GM21528 (cell line): Measurements from ENCODE around the gene MUC5AC.
"Not testable (repeated sequence)": the region's sequence is repeated elsewhere in the genome, so short reads cannot be mapped to it uniquely, and the experiment has no call there.

Experiments used
- ATAC-seq: cut with Tn5 transposase; IDR thresholded peaks from one replicate; pipeline ENCODE4 v1.9.1; 2021; ENCODE audit warnings: mild to moderate bottlenecking, moderate library complexity; ENCODE audit not compliant: unreplicated experiment, low FRiP score

The MUC5AC gene, protein sequence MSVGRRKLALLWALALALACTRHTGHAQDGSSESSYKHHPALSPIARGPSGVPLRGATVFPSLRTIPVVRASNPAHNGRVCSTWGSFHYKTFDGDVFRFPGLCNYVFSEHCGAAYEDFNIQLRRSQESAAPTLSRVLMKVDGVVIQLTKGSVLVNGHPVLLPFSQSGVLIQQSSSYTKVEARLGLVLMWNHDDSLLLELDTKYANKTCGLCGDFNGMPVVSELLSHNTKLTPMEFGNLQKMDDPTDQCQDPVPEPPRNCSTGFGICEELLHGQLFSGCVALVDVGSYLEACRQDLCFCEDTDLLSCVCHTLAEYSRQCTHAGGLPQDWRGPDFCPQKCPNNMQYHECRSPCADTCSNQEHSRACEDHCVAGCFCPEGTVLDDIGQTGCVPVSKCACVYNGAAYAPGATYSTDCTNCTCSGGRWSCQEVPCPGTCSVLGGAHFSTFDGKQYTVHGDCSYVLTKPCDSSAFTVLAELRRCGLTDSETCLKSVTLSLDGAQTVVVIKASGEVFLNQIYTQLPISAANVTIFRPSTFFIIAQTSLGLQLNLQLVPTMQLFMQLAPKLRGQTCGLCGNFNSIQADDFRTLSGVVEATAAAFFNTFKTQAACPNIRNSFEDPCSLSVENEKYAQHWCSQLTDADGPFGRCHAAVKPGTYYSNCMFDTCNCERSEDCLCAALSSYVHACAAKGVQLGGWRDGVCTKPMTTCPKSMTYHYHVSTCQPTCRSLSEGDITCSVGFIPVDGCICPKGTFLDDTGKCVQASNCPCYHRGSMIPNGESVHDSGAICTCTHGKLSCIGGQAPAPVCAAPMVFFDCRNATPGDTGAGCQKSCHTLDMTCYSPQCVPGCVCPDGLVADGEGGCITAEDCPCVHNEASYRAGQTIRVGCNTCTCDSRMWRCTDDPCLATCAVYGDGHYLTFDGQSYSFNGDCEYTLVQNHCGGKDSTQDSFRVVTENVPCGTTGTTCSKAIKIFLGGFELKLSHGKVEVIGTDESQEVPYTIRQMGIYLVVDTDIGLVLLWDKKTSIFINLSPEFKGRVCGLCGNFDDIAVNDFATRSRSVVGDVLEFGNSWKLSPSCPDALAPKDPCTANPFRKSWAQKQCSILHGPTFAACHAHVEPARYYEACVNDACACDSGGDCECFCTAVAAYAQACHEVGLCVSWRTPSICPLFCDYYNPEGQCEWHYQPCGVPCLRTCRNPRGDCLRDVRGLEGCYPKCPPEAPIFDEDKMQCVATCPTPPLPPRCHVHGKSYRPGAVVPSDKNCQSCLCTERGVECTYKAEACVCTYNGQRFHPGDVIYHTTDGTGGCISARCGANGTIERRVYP (N-terminal part only)

DNA sequence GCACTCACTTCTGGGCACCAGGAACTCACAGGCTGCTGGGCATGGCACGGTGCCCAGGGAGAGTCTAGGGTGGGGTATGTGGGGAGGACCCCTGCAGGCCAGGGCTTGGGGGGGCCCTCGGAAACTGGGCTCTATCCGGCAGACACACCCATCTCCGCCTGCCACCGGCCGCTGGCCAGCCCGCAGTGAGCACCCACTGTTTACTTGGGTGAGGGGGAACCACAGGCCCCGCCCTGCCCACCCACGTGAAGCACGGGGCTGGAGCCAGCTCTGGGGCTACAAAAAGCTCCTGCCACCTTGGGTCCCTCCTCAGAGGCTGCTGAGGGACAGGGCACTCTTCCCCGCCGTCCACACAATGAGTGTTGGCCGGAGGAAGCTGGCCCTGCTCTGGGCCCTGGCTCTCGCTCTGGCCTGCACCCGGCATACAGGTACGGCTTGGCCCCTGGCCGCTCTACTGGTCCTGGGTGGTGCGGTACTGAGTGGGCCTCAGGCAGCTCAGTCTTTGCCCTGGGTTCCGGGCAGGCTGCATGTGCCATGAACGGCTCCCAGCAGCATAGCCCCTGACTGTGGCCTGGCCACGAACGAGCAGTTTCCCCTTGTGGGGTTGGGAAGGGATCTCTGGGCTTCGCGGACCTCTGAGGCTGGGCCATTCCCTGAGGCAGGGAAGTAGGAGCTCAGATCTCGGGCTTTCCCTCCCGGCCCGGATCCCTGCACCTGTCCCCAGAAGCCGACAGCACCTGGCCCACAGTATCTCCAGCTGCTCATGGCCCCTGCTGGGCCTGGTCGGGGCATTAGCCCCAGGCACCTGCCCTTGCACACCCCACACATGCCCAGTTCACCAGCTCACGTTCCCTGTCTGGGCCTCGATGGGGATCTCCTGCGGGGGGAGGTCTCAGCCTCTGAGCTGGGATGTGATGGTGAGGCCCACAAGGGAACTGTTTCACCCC is at the start of gene MUC5AC:
TSS of gene MUC5AC (plus strand) at position 309 of the 947 bp plus-strand sequence. CDS start at position 356, 47 bp downstream.
- ATAC-seq = no peak

DNA sequence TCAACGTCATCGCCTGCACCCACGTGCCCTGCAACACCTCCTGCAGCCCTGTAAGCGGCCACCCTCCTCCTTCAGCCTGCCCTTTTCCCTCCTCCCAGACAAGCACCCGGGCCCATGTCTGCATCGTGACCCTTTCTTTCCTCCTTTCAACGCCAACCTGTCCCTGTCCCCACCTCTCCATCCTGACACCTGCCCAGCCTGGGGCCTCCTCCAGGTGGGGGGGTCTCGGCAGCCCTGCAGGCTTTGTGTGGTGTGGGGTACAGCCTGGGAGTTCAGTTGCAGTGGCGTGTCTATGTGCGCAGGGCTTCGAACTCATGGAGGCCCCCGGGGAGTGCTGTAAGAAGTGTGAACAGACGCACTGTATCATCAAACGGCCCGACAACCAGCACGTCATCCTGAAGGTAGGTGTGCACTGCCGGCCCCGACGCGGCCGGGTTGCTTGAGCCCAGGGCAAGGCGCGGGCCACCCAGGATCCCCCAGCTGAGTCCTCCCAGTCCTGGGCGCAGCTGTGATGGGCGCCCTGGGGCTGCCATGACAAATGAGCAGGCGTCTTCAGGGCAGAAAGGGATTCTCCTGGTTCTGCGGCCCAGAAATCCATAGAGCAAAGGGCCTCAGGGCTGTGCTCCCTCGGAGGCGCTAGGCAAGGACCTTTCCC is 49.4 kb upstream of the MUC5AC start:
- ATAC-seq = no peak

DNA sequence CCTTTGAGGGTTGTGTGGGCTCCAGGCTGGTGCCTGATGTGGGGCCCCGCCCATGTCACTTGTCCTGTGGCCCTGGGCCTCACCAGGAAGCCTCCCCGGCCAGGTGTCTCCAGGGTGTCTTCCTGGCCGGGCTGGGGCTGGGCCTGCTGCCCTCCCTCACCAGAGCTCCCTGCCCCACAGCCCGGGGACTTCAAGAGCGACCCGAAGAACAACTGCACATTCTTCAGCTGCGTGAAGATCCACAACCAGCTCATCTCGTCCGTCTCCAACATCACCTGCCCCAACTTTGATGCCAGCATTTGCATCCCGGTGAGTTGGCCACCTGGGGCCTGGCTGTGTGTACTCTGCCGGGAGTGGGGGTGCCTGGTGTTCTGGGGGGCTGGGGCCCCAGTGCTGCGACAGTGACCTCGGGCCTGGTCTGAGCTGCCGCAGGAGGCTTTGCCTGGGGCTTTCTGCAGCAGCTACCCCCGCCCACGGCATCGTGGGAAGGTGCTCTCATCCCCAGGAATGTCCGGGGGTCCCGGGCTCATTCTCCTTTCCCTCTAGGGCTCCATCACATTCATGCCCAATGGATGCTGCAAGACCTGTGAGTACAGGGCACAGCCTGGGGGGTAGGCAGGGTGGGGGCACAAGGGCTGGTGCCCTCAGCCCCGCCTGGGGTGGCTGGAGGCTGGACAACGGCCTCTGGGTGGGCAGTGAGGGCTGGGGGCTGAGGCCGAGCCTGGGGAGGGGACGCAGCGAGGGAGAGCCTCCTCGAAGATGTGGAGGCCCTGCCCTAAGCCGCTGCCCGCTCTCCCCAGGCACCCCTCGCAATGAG is 48.4 kb upstream of the MUC5AC start:
- no peak for ATAC-seq

DNA sequence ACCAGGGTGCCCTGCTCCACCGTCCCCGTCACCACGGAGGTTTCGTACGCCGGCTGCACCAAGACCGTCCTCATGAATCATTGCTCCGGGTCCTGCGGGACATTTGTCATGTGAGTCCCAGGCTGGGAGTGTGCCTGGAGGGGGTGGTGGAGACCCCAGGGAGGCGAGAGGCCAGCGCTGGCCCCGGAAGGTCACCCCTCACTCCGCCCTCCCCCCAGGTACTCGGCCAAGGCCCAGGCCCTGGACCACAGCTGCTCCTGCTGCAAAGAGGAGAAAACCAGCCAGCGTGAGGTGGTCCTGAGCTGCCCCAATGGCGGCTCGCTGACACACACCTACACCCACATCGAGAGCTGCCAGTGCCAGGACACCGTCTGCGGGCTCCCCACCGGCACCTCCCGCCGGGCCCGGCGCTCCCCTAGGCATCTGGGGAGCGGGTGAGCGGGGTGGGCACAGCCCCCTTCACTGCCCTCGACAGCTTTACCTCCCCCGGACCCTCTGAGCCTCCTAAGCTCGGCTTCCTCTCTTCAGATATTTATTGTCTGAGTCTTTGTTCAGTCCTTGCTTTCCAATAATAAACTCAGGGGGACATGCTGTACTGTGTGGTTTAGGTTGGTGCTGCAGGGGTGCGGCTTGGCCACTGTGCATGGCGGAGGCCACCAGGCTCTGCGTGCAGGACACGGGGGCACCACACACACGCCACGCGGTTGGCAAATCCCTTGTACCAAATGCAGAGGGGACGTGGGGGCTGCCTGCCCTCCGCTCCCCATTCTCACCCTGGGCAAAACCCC is 47.6 kb upstream of the MUC5AC start:
- no peak for ATAC-seq

DNA sequence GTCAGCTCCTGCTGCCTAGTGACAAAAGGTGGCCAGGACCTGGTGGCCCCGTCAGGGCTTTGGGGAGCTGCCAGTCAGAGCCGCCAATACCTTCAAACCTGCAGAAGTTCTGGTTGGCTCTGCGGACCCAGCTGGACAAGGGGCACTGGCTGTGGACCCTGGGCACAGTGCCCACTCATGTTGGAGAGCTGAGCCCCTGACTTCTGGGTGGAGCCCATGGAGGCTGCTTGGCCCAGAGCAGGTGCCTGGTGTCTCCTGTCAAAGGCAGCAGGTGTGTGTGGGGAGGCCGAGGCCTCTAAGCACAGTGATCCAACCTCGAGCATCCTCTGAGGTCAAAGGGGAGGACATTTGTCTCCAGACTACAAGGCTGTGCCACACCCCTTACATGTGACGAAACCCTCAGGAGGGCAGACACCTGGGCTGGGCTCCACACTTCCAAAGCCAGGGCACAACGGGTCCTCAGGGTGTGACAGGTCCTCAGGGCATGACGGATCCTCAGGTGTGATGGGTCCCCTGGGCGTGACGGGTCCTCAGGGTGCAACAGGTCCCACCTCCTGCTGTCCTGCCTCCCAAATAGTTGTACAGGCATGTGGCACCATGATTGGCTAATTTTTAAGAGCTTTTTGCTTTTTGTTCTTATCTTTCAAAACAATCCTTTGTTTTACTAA is 46.1 kb upstream of the MUC5AC start:
- ATAC-seq = no peak

DNA sequence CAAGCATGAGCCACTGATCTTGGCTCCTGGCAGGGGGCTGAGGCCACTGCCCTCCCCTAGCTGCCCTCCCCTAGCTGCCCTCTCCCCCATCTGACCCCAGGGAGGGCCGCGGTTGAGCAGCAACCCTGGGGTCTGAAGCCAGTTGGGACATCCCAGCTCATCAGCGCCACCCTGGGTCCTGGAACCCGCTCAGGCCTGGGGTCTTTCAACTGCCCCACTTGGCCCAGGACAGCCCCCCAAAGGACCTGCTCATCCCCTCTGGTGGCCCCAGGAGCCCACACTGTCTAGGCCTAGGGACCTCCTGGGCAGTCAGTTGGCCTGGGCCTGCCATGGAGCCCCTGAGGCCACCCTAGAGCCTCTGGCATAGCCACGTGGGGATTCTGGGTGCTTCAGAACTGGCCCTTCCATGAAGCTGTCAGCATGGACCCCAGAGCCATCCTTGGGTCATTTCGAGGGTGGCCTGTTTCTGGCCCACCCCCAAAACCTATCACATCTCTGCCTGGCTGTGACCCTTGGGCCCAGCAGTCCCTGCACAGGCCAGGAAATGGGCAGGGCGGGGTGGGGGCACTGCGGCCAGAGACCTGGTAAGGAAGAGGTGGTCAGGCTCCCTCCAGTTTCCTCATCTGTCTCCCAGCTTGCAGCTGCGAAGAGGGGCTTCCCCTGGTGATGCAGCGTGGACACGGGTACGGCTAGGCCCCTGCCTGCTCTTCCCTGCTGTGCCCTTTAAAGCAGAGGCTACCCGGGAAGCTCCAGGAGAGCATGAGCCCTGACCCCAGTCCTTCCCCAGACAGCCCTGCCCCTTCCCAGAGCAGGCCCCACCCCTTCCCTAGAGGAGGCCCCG is 45.2 kb upstream of the MUC5AC start:
- ATAC-seq = no peak

DNA sequence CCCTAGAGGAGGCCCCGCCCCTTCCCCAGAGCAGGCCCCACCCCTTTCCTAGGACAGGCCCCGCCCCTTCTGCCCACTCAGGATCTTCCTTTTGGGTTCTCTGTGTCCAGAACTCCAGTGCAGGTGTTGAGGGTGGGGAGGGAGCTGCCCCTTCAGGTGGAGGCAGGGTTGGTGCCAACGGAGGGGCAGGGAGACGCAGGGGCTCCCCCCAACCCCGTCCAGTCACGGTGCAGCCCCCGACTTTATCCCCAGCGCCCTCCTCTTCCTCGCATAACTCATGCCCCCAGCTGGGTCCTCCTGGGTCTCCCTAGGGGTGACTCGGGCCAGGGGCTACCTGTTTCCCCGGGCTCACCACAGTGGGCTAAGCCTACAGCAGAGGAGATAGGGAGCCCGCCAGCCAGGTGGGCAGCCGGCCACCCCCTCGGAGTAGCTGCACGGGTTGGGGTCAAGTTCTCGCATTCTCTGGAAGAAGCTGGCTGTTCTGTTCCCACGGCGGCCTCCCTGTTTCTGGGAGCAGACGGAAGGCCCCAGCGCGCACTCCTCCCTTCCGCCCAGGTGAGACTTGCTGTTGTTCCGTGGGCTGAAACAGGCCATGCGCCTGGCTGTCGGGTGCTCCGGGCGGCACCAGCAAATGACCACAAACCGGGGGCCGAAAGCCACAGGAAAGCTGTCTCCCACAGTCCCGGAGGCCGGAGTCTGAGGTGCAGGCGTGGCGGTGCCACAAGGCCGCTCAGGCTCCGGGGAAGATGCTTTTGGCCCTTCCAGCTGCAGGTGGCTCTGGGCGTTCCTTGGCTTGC is 44.1 kb upstream of the MUC5AC start:
- ATAC-seq = no peak

DNA sequence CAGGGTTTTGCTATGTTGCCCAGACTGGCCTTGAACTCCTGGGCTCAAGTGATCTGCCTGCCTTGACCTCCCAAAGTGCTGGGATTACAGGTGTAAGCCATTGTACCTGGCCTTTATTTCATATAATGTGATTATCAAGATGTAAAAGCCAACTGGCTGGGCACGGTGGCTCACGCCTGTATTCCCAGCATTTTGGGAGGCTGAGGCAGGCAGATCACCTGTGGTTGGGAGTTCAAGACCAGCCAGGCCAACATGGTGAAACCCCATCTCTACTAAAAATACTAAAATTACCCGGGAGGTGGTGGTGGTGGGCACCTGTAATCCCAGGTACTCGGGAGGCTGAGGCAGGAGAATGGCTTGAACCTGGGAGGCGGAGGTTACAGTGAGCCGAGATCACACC is 42.5 kb upstream of the MUC5AC start:
- not testable (repeated sequence) for ATAC-seq

DNA sequence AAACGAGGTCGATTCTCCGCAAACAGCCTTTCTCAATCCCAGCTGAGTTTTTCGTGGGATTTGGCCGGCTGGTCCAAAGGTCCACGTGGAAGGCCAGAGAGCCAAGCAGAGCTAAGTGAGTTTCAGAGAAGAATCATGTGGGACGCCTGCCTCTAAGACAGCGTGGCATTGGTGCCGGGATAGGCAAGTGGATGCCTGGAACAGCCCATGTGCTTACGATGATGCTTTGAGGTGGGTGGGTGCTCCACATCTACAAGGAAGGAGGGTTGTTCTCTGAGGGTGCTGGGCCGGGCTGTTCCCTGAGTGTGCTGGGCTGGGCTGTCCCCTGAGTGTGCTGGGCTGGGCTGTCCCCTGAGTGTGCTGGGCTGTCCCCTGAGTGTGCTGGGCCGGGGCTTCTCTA is 41.6 kb upstream of the MUC5AC start:
- ATAC-seq = no peak

DNA sequence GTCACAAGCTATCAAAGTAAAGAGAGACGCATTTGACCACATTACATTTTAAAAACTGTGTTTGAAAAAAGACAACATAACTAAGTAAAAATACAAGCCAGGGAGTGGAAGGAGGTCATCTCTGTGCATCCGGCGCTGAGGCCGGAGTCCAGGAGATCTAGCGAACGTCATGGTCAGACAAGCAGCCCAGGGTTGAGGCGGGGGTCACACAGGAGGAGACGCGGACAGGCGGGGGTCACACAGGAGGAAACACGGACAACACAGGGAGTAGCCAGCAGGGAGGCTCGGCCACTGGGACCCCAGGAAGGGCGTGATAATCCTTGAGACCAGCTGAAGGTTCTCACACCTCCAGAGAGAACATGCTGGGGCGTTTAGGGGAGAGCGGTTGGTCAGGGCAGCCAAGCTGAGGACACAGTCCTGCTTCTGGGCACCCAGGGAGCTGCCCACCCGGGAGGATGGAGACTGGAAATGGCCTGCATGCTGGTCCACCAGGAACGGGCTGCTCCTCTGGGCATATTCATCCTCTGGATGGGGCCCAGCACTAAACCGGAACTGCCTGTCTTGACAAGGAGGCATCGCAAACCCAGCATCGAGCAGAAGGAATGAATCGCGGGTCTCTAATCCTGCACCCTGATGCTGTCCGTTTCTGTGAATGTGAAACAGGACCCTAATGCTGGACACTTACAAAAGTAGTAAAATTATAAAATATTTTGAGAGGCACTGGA is 40.9 kb upstream of the MUC5AC start:
- no peak for ATAC-seq

DNA sequence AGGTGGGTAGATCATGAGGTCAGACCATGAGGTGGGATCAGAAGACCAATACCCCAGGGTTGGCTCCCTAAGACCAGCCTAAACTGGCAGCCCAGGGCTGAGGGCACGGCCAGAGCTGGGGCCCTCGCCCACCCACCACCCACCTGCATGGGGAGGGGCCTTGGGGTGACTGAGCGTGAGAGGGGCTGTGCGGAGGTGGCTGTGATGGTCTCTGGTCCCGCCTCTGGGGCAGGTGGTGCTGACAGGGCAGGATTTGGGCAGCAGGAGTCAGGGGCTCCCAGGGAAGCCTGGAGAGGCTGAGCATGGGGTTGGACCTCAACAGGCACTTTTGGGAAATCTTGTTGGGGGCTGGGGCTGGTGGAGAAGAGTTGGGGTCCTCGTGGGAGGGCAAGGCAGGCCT is 39.8 kb upstream of the MUC5AC start:
- ATAC-seq = no peak

DNA sequence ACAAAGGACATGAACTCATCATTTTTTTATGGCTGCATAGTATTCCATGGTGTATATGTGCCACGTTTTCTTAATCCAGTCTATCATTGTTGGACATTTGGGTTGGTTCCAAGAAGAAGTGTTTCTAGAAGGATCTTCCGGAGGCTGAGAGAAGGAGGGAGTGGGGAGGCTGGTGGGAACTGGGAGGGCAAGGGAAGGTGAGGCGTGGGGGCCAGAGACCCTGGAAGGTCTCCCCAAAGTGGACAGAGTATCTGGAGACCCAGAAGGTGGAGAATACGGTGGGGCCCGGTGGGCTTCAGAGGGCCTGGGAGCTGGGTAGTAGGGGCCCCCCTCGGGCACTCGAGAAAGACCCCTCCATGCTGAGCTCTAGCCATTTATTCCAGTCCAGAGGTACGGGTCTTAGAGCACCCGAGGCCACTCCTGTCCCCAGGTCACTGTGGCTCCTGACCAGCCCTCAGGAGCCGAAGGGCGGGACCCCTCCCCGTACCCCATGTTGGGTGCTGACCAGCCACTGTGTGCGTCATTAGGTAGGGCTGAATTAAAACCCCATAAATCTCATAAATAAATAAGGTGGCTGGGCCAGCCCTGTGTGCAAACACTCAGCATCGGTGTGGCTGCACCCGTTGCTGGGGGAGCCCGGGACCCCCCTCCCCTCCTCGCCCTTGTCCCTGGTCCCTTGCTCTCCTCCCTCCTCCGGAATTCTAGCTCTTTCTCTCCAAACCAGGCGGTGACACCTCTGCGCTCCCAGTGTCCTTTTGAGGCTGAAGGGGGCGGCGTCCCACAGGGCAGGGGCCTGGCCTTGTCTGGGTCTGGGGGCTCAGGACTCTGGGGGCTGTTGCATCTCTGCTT is 38.8 kb upstream of the MUC5AC start:
- no peak for ATAC-seq

DNA sequence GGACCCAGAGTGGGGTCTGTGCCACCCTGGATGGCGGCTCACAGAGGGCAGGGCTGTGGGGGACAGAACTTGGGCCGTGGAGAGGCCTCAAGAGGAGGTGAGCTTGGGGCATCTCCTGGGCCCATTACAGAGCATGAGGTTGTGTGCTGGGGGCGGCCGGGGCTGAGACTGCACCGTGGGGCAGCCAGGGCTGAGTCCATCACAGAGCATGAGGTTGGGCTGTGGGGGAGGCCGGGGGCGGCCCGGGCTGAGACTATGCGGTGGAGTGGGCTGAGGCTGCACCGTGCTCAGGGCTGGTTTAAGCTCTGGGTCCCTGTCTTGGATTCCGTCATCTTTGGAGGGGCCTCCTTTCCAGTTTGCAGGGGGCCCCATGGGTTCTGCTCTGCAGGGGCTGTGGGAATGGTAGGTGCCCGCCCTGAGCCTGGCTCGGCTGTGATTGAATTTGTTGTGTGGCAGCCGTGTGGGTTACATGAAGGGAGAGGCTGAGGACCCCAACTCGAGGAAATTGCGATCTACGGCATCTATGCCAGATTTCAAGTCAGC is 38.1 kb upstream of the MUC5AC start:
- ATAC-seq = no peak
